Neural cell (in vitro differentiated cells): ENCODE measurements around the gene PRSS27. TPM values are rescaled to one million over a fixed set of nuclear protein-coding genes. Genes with fewer than 3 reads are reported as not detected.

Experiments
- H2AFZ ChIP-seq: fragments of 200-600, 300-800 bp; sonication (generic), shearing (Covaris generic); 2 replicates; pipeline ENCODE4 v1.6.0; 2014; ENCODE audit warnings: low read depth, mild to moderate bottlenecking, antibody characterized with exemption, low read length, moderate library complexity
- H3F3A ChIP-seq: fragments of 200-600 bp; shearing (Covaris generic); 2 replicates; pipeline ENCODE4 v1.6.1; 2016; ENCODE audit warnings: mild to moderate bottlenecking, moderate library complexity, mixed read lengths, antibody characterized with exemption, low read length; ENCODE audit not compliant: insufficient read depth, poor library complexity, severe bottlenecking
- H3K27ac ChIP-seq: fragments of 200-600, 300-800 bp; sonication (generic), shearing (Covaris generic); 2 replicates; pipeline ENCODE4 v1.5.1; 2014; ENCODE audit warnings: mild to moderate bottlenecking, low read length, moderate library complexity
- H3K27me3 ChIP-seq: fragments of 300-800, 200-600 bp; sonication (generic), shearing (Covaris generic); 2 replicates; pipeline ENCODE4 v1.6.0; 2014; ENCODE audit warnings: mild to moderate bottlenecking, low read depth, low read length, moderate library complexity; ENCODE audit not compliant: insufficient read depth
- H3K36me3 ChIP-seq: fragments of 300-800, 200-600 bp; sonication (generic), shearing (Covaris generic); 2 replicates; pipeline ENCODE4 v1.5.1; 2014; ENCODE audit warnings: mild to moderate bottlenecking, antibody characterized with exemption, low read length, moderate library complexity; ENCODE audit not compliant: insufficient read depth
- H3K4me2 ChIP-seq: fragments of 300-800, 200-600 bp; sonication (generic), shearing (Covaris generic); 2 replicates; pipeline ENCODE4 v1.6.0; 2014; ENCODE audit warnings: mild to moderate bottlenecking, low read length
- H3K4me3 ChIP-seq: fragments of 300-800, 200-600 bp; sonication (generic), shearing (Covaris generic); 2 replicates; pipeline ENCODE4 v1.5.1; 2014; ENCODE audit warnings: mild to moderate bottlenecking, low read length, moderate library complexity
- H3K79me2 ChIP-seq: fragments of 200-600 bp; shearing (Covaris generic); replicated peaks from 2 replicates; pipeline ENCODE4 v1.6.0; 2014; ENCODE audit warnings: mild to moderate bottlenecking, low read length, moderate library complexity; ENCODE audit not compliant: insufficient read depth
- H3K9ac ChIP-seq: fragments of 300-800, 200-600 bp; sonication (generic), shearing (Covaris generic); 2 replicates; pipeline ENCODE4 v1.6.1; 2016; ENCODE audit warnings: mild to moderate bottlenecking, low read length, mixed read lengths
- H3K9me2 ChIP-seq: fragments of 200-600 bp; shearing (Covaris generic); 2 replicates; pipeline ENCODE4 v1.6.1; 2016; ENCODE audit warnings: mild to moderate bottlenecking, low read length, mixed read lengths; ENCODE audit not compliant: insufficient read depth
- H3K9me3 ChIP-seq: fragments of 200-600, 300-800 bp; sonication (generic), shearing (Covaris generic); 2 replicates; pipeline ENCODE4 v1.6.1; 2016; ENCODE audit warnings: mild to moderate bottlenecking, mixed run types, low read length, moderate library complexity, mixed read lengths
- H4K20me1 ChIP-seq: fragments of 200-600 bp; shearing (Covaris generic); 2 replicates; pipeline ENCODE4 v1.6.1; 2016; ENCODE audit warnings: mild to moderate bottlenecking, mixed run types; ENCODE audit not compliant: insufficient read depth
- EP300 ChIP-seq: fragments of 450-650 bp; conservative IDR thresholded peaks from 2 replicates; pipeline ENCODE4 v1.6.1; 2014; ENCODE audit warnings: antibody characterized with exemption, mild to moderate bottlenecking, moderate library complexity; ENCODE audit not compliant: poor library complexity, severe bottlenecking
- EZH2 ChIP-seq: fragments of 200-600, 300-800 bp; shearing (Covaris generic), sonication (generic); IDR thresholded peaks from 2 replicates; pipeline ENCODE4 v1.6.1; 2014; ENCODE audit warnings: antibody characterized with exemption, low read length, borderline replicate concordance, mild to moderate bottlenecking; ENCODE audit not compliant: insufficient read depth, poor library complexity, severe bottlenecking
- MXI1 ChIP-seq: fragments of 450-650 bp; conservative IDR thresholded peaks from 2 replicates; pipeline ENCODE4 v1.6.1; 2014; ENCODE audit warnings: antibody characterized with exemption, mild to moderate bottlenecking; ENCODE audit not compliant: poor library complexity, severe bottlenecking
- POLR2AphosphoS5 ChIP-seq: IDR thresholded peaks from 2 replicates; pipeline ENCODE4 v1.6.1; 2012
- RAD21 ChIP-seq: fragments of 450-650 bp; conservative IDR thresholded peaks from 2 replicates; pipeline ENCODE4 v1.6.1; 2014; ENCODE audit warnings: antibody characterized with exemption, mild to moderate bottlenecking, moderate library complexity
- SMC3 ChIP-seq: fragments of 450-650 bp; conservative IDR thresholded peaks from 2 replicates; pipeline ENCODE4 v1.6.1; 2014; ENCODE audit warnings: antibody characterized with exemption, mild to moderate bottlenecking, moderate library complexity; ENCODE audit not compliant: poor library complexity
- TAF1 ChIP-seq: IDR thresholded peaks from 2 replicates; pipeline ENCODE4 v1.6.1; 2012; ENCODE audit warnings: low read depth
- polyA plus RNA-seq: library from polyadenylated mRNA; depleted of rRNA; stranded (reverse); fragments of >200 nt; gene quantifications from 2 replicates; pipeline ENCODE4 v1.2.3, GENCODE V29; 2014
- TF ChIP-seq, protein P1 (sequence below): fragments of 450-650 bp; IDR thresholded peaks from 2 replicates; pipeline ENCODE4 v1.5.1; 2014; ENCODE audit warnings: antibody characterized with exemption, mild to moderate bottlenecking, moderate library complexity; ENCODE audit not compliant: poor library complexity, severe bottlenecking
- TF ChIP-seq, protein P2 (sequence below): IDR thresholded peaks from 2 replicates; pipeline ENCODE4 v1.6.1; 2012; ENCODE audit warnings: borderline replicate concordance

PRSS27 gene
- polyA plus RNA-seq, 1 donor from 2014 or later, result 5.9 TPM

DNA sequence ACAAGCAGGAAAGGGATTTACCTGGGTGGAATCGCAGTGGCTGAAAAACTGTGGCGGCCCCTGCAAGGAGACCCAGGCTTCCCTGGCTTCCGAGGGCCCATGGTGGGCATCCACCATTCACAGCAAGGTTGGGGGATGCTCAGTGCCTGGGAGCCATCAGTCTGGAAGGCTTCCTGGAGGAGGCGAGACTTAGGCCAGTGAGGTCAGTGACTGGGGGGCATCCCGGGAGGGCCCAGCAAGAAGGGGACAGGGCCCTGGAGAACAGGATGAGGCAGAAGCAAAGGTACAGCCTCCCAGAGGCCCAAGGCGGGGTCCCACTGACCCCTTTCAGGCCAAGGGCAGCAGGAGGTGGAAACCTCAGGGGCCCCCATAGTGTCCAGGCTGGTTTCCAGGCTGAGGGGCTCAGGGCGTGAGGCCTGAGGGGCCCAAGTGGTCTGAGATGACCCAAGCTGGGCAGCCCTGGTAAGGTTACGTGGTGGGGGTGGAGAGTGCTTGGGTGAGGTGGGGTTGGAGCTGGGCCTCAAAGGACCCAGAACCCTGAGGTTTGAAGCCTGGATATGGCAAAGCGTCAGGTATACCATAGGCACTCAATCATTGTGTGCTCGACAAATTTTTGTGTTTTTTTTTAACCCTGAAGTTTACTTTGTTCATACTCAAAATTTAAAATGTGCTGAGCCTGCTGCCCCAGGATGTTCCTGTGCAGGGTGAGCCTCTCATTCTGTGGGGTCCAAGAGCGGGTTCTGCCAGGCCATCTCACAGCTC is 16.6 kb upstream of the PRSS27 start:
- Histone ChIP-seq H4K20me1 (no peaks in the 10 kb centered on the region), H3K9ac (no peak overlapping the region), H3K9me3 (no peaks in the 10 kb centered on the region), H3K27me3 (no peaks in the 10 kb centered on the region), H3K27ac (no peak overlapping the region), H3K4me2 (no peak overlapping the region), H3K4me3 (no peak overlapping the region), H3K36me3 (no peaks in the 10 kb centered on the region), H3F3A (no peaks in the 10 kb centered on the region), H2AFZ (no peak overlapping the region), H3K9me2 (no peaks in the 10 kb centered on the region), H3K79me2 (no peaks in the 10 kb centered on the region)
- TF ChIP-seq MXI1 (no peak), TAF1 (no peak), EP300 (no peak), POLR2AphosphoS5 (no peak), SMC3 (no peak)
- TF ChIP-seq, protein P1, sequence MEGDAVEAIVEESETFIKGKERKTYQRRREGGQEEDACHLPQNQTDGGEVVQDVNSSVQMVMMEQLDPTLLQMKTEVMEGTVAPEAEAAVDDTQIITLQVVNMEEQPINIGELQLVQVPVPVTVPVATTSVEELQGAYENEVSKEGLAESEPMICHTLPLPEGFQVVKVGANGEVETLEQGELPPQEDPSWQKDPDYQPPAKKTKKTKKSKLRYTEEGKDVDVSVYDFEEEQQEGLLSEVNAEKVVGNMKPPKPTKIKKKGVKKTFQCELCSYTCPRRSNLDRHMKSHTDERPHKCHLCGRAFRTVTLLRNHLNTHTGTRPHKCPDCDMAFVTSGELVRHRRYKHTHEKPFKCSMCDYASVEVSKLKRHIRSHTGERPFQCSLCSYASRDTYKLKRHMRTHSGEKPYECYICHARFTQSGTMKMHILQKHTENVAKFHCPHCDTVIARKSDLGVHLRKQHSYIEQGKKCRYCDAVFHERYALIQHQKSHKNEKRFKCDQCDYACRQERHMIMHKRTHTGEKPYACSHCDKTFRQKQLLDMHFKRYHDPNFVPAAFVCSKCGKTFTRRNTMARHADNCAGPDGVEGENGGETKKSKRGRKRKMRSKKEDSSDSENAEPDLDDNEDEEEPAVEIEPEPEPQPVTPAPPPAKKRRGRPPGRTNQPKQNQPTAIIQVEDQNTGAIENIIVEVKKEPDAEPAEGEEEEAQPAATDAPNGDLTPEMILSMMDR, result no peak

DNA sequence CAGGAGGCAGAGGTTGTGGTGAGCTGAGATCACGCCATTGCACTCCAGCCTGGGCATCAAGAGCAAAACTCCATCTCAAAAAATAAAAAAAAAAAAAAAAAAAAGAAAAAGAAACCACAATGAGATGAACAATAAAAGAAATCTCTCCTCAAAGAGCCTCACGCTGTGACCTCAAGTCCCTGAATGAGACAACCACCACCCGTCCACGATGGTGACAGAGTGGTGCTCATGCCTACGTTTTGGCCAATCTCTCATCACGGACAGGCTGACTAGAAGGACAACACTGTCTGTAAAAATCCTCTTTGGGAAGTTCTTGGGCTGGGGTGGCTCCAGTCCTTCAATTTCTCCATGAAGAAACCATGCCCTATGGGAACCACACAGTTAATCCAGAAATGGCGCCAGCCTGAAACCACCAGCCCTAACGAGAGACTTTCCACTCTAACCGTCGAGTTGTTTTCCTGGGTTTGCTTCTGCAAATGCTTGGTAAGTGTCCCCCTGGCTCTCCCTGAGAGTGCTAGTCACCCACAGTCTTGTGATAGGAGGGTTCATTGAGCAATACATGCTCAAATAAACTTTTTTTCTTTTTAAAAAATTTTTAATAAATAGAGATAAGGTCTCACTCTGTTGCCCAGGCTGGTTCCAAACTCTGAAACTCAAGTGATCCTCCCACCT is 15.0 kb upstream of the PRSS27 start:
- Histone ChIP-seq H3K4me3 (no peak overlapping the region), H4K20me1 (no peaks in the 10 kb centered on the region), H3K4me2 (no peak overlapping the region), H3K27ac (no peak overlapping the region), H3K27me3 (no peaks in the 10 kb centered on the region), H3K36me3 (no peaks in the 10 kb centered on the region), H3K9ac (no peak overlapping the region), H3K9me2 (no peaks in the 10 kb centered on the region), H3K9me3 (no peaks in the 10 kb centered on the region), H3F3A (no peaks in the 10 kb centered on the region), H2AFZ (no peak overlapping the region), H3K79me2 (no peaks in the 10 kb centered on the region)
- no peak for TF ChIP-seq EZH2
- TF ChIP-seq, protein P1, result no peak

DNA sequence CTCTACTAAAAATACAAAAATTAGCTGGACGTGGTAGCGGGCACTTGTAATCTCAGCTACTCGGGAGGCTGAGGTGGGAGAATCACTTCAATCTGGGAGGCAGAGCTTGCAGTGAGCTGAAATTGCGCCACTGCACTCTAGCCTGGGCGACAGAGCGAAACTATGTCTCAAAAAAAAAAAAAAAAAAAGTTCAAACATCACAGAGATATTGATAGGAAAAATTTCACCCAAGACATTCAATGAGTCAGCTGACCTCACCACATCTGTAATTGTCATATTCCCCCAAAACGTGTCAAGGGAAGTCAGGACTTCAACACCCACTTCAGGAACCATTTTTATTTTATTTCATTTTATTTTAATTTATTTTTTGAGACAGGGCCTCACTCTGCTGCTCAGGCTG is 8.0 kb upstream of the PRSS27 start:
- Histone ChIP-seq H3K4me3 (no peak overlapping the region), H3K4me2 (no peak overlapping the region), H3K9ac (no peak overlapping the region), H3K36me3 (no peaks in the 10 kb centered on the region), H3K79me2 (no peaks in the 10 kb centered on the region), H4K20me1 (no peaks in the 10 kb centered on the region), H2AFZ (no peak overlapping the region), H3F3A (no peaks in the 10 kb centered on the region), H3K9me2 (no peaks in the 10 kb centered on the region), H3K27ac (no peak overlapping the region), H3K27me3 (no peaks in the 10 kb centered on the region), H3K9me3 (no peaks in the 10 kb centered on the region)
- no peak for TF ChIP-seq RAD21
- no peak for TF ChIP-seq SMC3
- TF ChIP-seq EP300, result no peak
- TF ChIP-seq MXI1, result no peak
- TF ChIP-seq, protein P1, result no peak
- TF ChIP-seq EZH2, result no peak
- TF ChIP-seq TAF1, result no peak
- TF ChIP-seq, protein P2, sequence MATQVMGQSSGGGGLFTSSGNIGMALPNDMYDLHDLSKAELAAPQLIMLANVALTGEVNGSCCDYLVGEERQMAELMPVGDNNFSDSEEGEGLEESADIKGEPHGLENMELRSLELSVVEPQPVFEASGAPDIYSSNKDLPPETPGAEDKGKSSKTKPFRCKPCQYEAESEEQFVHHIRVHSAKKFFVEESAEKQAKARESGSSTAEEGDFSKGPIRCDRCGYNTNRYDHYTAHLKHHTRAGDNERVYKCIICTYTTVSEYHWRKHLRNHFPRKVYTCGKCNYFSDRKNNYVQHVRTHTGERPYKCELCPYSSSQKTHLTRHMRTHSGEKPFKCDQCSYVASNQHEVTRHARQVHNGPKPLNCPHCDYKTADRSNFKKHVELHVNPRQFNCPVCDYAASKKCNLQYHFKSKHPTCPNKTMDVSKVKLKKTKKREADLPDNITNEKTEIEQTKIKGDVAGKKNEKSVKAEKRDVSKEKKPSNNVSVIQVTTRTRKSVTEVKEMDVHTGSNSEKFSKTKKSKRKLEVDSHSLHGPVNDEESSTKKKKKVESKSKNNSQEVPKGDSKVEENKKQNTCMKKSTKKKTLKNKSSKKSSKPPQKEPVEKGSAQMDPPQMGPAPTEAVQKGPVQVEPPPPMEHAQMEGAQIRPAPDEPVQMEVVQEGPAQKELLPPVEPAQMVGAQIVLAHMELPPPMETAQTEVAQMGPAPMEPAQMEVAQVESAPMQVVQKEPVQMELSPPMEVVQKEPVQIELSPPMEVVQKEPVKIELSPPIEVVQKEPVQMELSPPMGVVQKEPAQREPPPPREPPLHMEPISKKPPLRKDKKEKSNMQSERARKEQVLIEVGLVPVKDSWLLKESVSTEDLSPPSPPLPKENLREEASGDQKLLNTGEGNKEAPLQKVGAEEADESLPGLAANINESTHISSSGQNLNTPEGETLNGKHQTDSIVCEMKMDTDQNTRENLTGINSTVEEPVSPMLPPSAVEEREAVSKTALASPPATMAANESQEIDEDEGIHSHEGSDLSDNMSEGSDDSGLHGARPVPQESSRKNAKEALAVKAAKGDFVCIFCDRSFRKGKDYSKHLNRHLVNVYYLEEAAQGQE, result no peak
- TF ChIP-seq POLR2AphosphoS5, result no peak
